Right lobe of liver (tissue), 6 donors: ENCODE results near the gene DUSP16. TPM values are rescaled to one million over a fixed set of nuclear protein-coding genes. Genes with fewer than 3 reads are reported as not detected.
A peak's percentile ranks its signal among the peaks of the same experiment; 100 is the strongest.

Source experiments
- ATAC-seq, 4 donors: fragments of 200-7000 bp; cut with Tn5 transposase; one replicate each; pipeline ENCODE4 v1.9.1; 2020; ENCODE audit warnings: mild to moderate bottlenecking in 4 of 4, moderate library complexity in 4 of 4
- DNase-seq, 3 donors: peaks; one replicate each; pipeline ENCODE4 v3.0.0-alpha.2; 2020
- H3K27ac ChIP-seq, 3 donors: fragments of 200-600 bp; one replicate each; pipeline ENCODE4 v1.8.0; 2022
- H3K27me3 ChIP-seq, 2 donors: fragments of 200-600 bp; one replicate each; pipeline ENCODE4 v1.8.0; 2022
- H3K36me3 ChIP-seq, 4 donors: fragments of 200-600 bp; sonication (generic) in 1 of 4; one replicate each; pipeline versions ENCODE4 v1.5.1 to v1.8.0; 2017 to 2022; ENCODE audit warnings: control low read depth in 1 of 4
- H3K4me1 ChIP-seq, 4 donors: fragments of 200-600 bp; sonication (generic) in 1 of 4; one replicate each; pipeline versions ENCODE4 v1.5.1 to v1.8.0; 2017 to 2022; ENCODE audit warnings: control low read depth in 1 of 4
- H3K4me3 ChIP-seq, 3 donors: fragments of 200-600 bp; one replicate each; pipeline ENCODE4 v1.8.0; 2022
- H3K9me3 ChIP-seq, 4 donors: fragments of 200-600 bp; sonication (generic) in 1 of 4; one replicate each; pipeline versions ENCODE4 v1.5.1 to v1.8.0; 2017 to 2022; ENCODE audit warnings: control low read depth in 1 of 4
- CTCF ChIP-seq, 4 donors: fragments of 200-600 bp in 3 of 4; fragments of 450-650 bp in 1 of 4; IDR thresholded peaks; one replicate each; pipeline versions ENCODE4 v1.5.1 to v1.8.0; 2016 to 2022; ENCODE audit warnings: antibody characterized with exemption in 4 of 4, mild to moderate bottlenecking in 2 of 4
- POLR2A ChIP-seq: fragments of 450-650 bp; IDR thresholded peaks from one replicate; pipeline ENCODE4 v1.6.1; 2017; ENCODE audit warnings: antibody characterized with exemption, mild to moderate bottlenecking
- WGBS: methylation state at CpG from one replicate; pipeline ENCODE4 v1.1.6; 2018; ENCODE audit warnings: low coverage, low lambda C conversion rate; ENCODE audit not compliant: insufficient coverage; ENCODE audit errors: missing lambda C conversion rate; 5-methylcytosine and 5-hydroxymethylcytosine counted together
- intact Hi-C, 2 donors: fragments of 100-400 bp; cut with DNase I; formaldehyde crosslinking; loops; one replicate each; pipeline versions ENCODE4 v1.11.2 to v1.14.1; 2022
- total RNA-seq, 6 experiments: library from RNA; depleted of rRNA in 2 of 6; stranded (reverse); fragments of >200 nt in 2 of 6; fragmentation: NEBNext Ultra II Directional in 3 of 6; extraction: Animal tissue kit (Norgen Biotek cat#: 25700) in 3 of 6; gene quantifications; one replicate each; pipeline versions ENCODE4 v1.1.0 to v1.2.4, GENCODE V29; 2016 to 2023
- donor health status: DM: no; HTN: yes; CAD: no.
- donor health status: DM: no; HTN: no; CAD: no.
- donor health status: DM: no; HTN: no; CAD: no.
- donor health status: DM: no; HTN: yes; CAD: no.
- donor health status: DM: no; HTN: yes; CAD: no.

Gene DUSP16
- total RNA-seq, 6 experiments from 2014 or later, result 41.9 to 74.2 (median 48.4) TPM

GRCh38 chr12:12465522-12465921 lies 97.1 kb downstream of the DUSP16 start:
- TF ChIP-seq POLR2A, result no peak
- TF ChIP-seq CTCF (IDR thresholded peaks at IDR 0.05), result no peak
- Histone ChIP-seq H3K4me1 (peaks cover 0 to 8% (median 0%) of the 10 kb centered on the region in 4 donors), H3K27ac (no peak overlapping the region), H3K36me3 (no peaks in the 10 kb centered on the region), H3K9me3 (no peaks in the 10 kb centered on the region), H3K27me3 (no peaks in the 10 kb centered on the region), H3K4me3 (no peak overlapping the region)
- DNase-seq (no peak), ATAC-seq (peak in 1 of 4 donors; percentile 33)
- intact Hi-C loops, result no loop called here
- 59% methylated on average over 3 of the region's 20 CpGs for WGBS

- no peak for DNase-seq
- H3K4me3 ChIP-seq, result no peak overlapping the region
- ATAC-seq, result no peak
- H3K9me3 ChIP-seq, result no peaks in the 10 kb centered on the region
- WGBS, result 81% methylated on average over 5 of the region's 5 CpGs
- H3K27me3 ChIP-seq, result no peaks in the 10 kb centered on the region
- no peak for TF ChIP-seq POLR2A
- TF ChIP-seq CTCF (IDR thresholded peaks at IDR 0.05), result no peak
- no peaks in the 10 kb centered on the region for H3K36me3 ChIP-seq
- intact Hi-C loops, result no loop called here
- no peak overlapping the region for H3K27ac ChIP-seq
- no peaks in the 10 kb centered on the region for H3K4me1 ChIP-seq
Measured at GRCh38 chr12:12461923-12462315, 100.7 kb downstream of the DUSP16 start.

- Histone ChIP-seq H3K27me3 (no peaks in the 10 kb centered on the region), H3K36me3 (no peaks in the 10 kb centered on the region), H3K9me3 (no peaks in the 10 kb centered on the region), H3K27ac (no peak overlapping the region), H3K4me1 (no peaks in the 10 kb centered on the region), H3K4me3 (no peak overlapping the region)
- DNase-seq (no peak), ATAC-seq (no peak)
- intact Hi-C loops, result no loop called here
- 85% methylated on average over 6 of the region's 8 CpGs for WGBS
- TF ChIP-seq POLR2A, result no peak
- TF ChIP-seq CTCF (IDR thresholded peaks at IDR 0.05), result no peak
Measured at GRCh38 chr12:12460935-12461922, 101.4 kb downstream of the DUSP16 start.

- ATAC-seq, result peak; percentile 52 to 69 (median 62)
Measured at GRCh38 chr12:12456637-12457036, 106.0 kb downstream of the DUSP16 start.

More at GRCh38 chr12:12456637-12457036, 106.0 kb downstream of the DUSP16 start:
- Histone ChIP-seq H3K4me3 (no peak overlapping the region), H3K27me3 (no peaks in the 10 kb centered on the region), H3K4me1 (peaks cover 0 to 2% (median 0%) of the 10 kb centered on the region in 4 donors), H3K27ac (peak overlapping the region in 1 of 3 donors; percentile 9), H3K36me3 (no peaks in the 10 kb centered on the region), H3K9me3 (no peaks in the 10 kb centered on the region)
- intact Hi-C loops, result no loop called here
- 73% methylated on average over 5 of the region's 5 CpGs for WGBS
- TF ChIP-seq CTCF (IDR thresholded peaks at IDR 0.05), result no peak
- TF ChIP-seq POLR2A, result no peak
- no peak for DNase-seq
